HTERT RPE-1 (cell line): Measurements from ENCODE around the gene DOCK3.
"Not testable (repeated sequence)": the region's sequence is repeated elsewhere in the genome, so short reads cannot be mapped to it uniquely, and the experiment has no call there.

ENCODE experiments used
- in situ Hi-C: fragments of 300-500 bp; cut with MboI; formaldehyde crosslinking; loops from 4 replicates; pipeline ENCODE4 v1.14.3; 2020; ENCODE audit warnings: low sequenced_read_pairs

DOCK3 gene

GRCh38 chr3:51381333-51381705, 706.6 kb downstream of the DOCK3 start:
- in situ Hi-C loops = no loop called here

GRCh38 chr3:51382076-51382745, 707.5 kb downstream of the DOCK3 start:
- in situ Hi-C loops = no loop called here

GRCh38 chr3:51382947-51383578, 708.3 kb downstream of the DOCK3 start:
- in situ Hi-C loops = no loop called here

- in situ Hi-C loops = no loop called here
Observed at GRCh38 chr3:51384055-51384725, 709.5 kb downstream of the DOCK3 start.

GRCh38 chr3:51384726-51385473, 710.2 kb downstream of the DOCK3 start, which contains the start of gene MANF:
Gene MANF (plus strand): TSS chr3:51385291. CDS start chr3:51385343, 52 bp downstream.
- in situ Hi-C loops = no loop called here

GRCh38 chr3:51385621-51386091, 710.9 kb downstream of the DOCK3 start:
- in situ Hi-C loops = no loop called here

- in situ Hi-C loops = no loop called here
Observed at GRCh38 chr3:51386159-51386851, 711.6 kb downstream of the DOCK3 start.

GRCh38 chr3:51386852-51387229, 712.1 kb downstream of the DOCK3 start:
- in situ Hi-C loops = no loop called here

- in situ Hi-C loops = not testable (repeated sequence)
Observed at GRCh38 chr3:51387281-51387680, 712.6 kb downstream of the DOCK3 start.

- in situ Hi-C loops = no loop called here
Observed at GRCh38 chr3:51388286-51389029, 713.7 kb downstream of the DOCK3 start.

- in situ Hi-C loops = no loop called here
Observed at GRCh38 chr3:51389423-51390183, 714.9 kb downstream of the DOCK3 start.

- in situ Hi-C loops = no loop called here
Observed at GRCh38 chr3:51390246-51391074, 715.7 kb downstream of the DOCK3 start.

GRCh38 chr3:51391075-51391565, 716.4 kb downstream of the DOCK3 start, which contains the start of gene RBM15B:
Gene RBM15B (plus strand): TSS chr3:51391285. CDS start chr3:51391400, 115 bp downstream.
- in situ Hi-C loops = no loop called here

- in situ Hi-C loops = no loop called here
Observed at GRCh38 chr3:51391566-51392354, 717.0 kb downstream of the DOCK3 start.

- in situ Hi-C loops = no loop called here
Observed at GRCh38 chr3:51392355-51393133, 717.8 kb downstream of the DOCK3 start.

- in situ Hi-C loops = no loop called here
Observed at GRCh38 chr3:51393134-51393495, 718.4 kb downstream of the DOCK3 start.

GRCh38 chr3:51393564-51393963, 718.8 kb downstream of the DOCK3 start:
- in situ Hi-C loops = no loop called here
